SU-DHL-6 (cell line): ENCODE measurements around the gene SH3PXD2A.

Experiments used
- EZH2phosphoT487 ChIP-seq: fragments of 200-600 bp; sonication (generic), shearing (Covaris generic); conservative IDR thresholded peaks from 2 replicates; pipeline ENCODE4 v1.6.1; 2018; ENCODE audit warnings: mild to moderate bottlenecking, antibody characterized with exemption, low read length, moderate library complexity, mixed read lengths
- TF ChIP-seq, protein P1 (sequence below): fragments of 200-600 bp; sonication (generic); IDR thresholded peaks from one replicate; pipeline ENCODE4 v1.5.1; 2017; ENCODE audit warnings: antibody characterized with exemption, mild to moderate bottlenecking, low read length, moderate library complexity; ENCODE audit not compliant: insufficient read depth, poor library complexity, severe bottlenecking

DNA sequence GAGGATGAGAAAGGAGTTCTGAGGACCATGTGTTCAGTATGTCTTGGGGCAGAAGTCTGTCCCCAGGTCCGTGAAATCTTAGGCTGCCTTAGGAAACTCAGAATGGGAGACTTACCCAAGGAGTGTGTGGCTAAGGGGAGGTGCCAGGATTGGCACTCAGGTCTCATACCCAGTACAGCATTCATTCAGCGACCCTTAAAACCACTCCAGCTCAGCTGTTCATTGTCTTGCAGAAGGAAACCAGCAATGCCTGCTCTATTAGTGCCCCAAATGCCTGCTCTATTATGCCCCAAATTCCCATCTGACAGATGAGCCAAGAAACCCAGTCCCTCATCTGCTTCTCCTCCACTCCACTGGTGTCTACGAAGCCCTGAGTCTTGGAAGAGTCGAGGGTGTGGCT, 214.1 kb downstream of the SH3PXD2A start:
- TF ChIP-seq, protein P1, sequence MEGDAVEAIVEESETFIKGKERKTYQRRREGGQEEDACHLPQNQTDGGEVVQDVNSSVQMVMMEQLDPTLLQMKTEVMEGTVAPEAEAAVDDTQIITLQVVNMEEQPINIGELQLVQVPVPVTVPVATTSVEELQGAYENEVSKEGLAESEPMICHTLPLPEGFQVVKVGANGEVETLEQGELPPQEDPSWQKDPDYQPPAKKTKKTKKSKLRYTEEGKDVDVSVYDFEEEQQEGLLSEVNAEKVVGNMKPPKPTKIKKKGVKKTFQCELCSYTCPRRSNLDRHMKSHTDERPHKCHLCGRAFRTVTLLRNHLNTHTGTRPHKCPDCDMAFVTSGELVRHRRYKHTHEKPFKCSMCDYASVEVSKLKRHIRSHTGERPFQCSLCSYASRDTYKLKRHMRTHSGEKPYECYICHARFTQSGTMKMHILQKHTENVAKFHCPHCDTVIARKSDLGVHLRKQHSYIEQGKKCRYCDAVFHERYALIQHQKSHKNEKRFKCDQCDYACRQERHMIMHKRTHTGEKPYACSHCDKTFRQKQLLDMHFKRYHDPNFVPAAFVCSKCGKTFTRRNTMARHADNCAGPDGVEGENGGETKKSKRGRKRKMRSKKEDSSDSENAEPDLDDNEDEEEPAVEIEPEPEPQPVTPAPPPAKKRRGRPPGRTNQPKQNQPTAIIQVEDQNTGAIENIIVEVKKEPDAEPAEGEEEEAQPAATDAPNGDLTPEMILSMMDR = no peak
- TF ChIP-seq EZH2phosphoT487 = no peak
